Caco-2 (cell line): ENCODE results near the gene TMEM132D. TPM values are rescaled to one million over a fixed set of nuclear protein-coding genes. Genes with fewer than 3 reads are reported as not detected.

Source experiments
- BruUV-seq: library from RNA; stranded (reverse); fragments of 400-500 nt; replicated peaks from 2 replicates; lab custom pipeline; 2021; lab: Mats Ljungman, UMichigan
- CTCF ChIA-PET: fragments of 300-600 bp; sonication (Branson Sonifier 250); formaldehyde crosslinking; loops from one replicate; lab custom pipeline; 2022; ENCODE audit warnings: antibody characterized with exemption; lab: Charles Lee
- POLR2A ChIA-PET: fragments of 300-600 bp; sonication (Branson Sonifier 250); formaldehyde crosslinking; loops from one replicate; lab custom pipeline; 2022; ENCODE audit warnings: antibody characterized with exemption; lab: Charles Lee
- DNase-seq, 2 experiments: peaks; one replicate each; pipeline versions ENCODE4 v3.0.0 to v3.0.0-alpha.2; 2020 to 2022
- H3K27me3 ChIP-seq: replicated peaks from 2 replicates; pipeline ENCODE4 v1.6.0; 2011; ENCODE audit warnings: low read length; ENCODE audit not compliant: control insufficient read depth, insufficient read depth
- H3K36me3 ChIP-seq: 2 replicates; pipeline ENCODE4 v1.5.1; 2011; ENCODE audit warnings: low read length; ENCODE audit not compliant: control insufficient read depth, insufficient read depth
- H3K4me1 ChIP-seq: fragments of 250-450 bp; sonication (Bioruptor Pico); 2 replicates; pipeline ENCODE4 v1.5.1; 2020; ENCODE audit warnings: mild to moderate bottlenecking
- H3K4me3 ChIP-seq: 2 replicates; pipeline ENCODE4 v1.5.1; 2011; ENCODE audit warnings: low read depth, mild to moderate bottlenecking, control low read depth, low read length
- H3K9me3 ChIP-seq: fragments of 250-450 bp; sonication (Bioruptor Pico); 2 replicates; pipeline ENCODE4 v1.5.1; 2020; ENCODE audit warnings: mild to moderate bottlenecking, moderate library complexity
- H3K27ac Mint-ChIP-seq: one replicate; pipeline ENCODE4 v1.8.0; 2022; ENCODE audit warnings: mixed read lengths; ENCODE audit not compliant: unreplicated experiment
- H3K27me3 Mint-ChIP-seq: one replicate; pipeline ENCODE4 v1.8.0; 2022; ENCODE audit warnings: mixed read lengths; ENCODE audit not compliant: insufficient read depth, unreplicated experiment
- H3K36me3 Mint-ChIP-seq: one replicate; pipeline ENCODE4 v1.8.0; 2022; ENCODE audit warnings: mild to moderate bottlenecking, mixed read lengths; ENCODE audit not compliant: insufficient read depth, unreplicated experiment
- H3K4me1 Mint-ChIP-seq: one replicate; pipeline ENCODE4 v1.8.0; 2022; ENCODE audit warnings: low read depth, mixed read lengths; ENCODE audit not compliant: unreplicated experiment
- H3K4me3 Mint-ChIP-seq: one replicate; pipeline ENCODE4 v1.8.0; 2022; ENCODE audit warnings: mild to moderate bottlenecking, moderate library complexity, mixed read lengths; ENCODE audit not compliant: unreplicated experiment
- H3K9me3 Mint-ChIP-seq: one replicate; pipeline ENCODE4 v1.8.0; 2022; ENCODE audit warnings: mixed read lengths; ENCODE audit not compliant: unreplicated experiment
- intact Hi-C: fragments of 100-400 bp; cut with micrococcal nuclease; formaldehyde crosslinking; loops from one replicate; pipeline ENCODE4 v1.10.0; 2022; ENCODE audit not compliant: unreplicated experiment
- total RNA-seq: library from RNA; stranded (reverse); gene quantifications from 2 replicates; pipeline ENCODE4 v1.2.3, GENCODE V29; 2022
- TF ChIP-seq, protein P1 (sequence below), 2 experiments: fragments of 200-600 bp in 1 of 2; IDR thresholded peaks; 1 replicate in 1 of 2; 2 replicates in 1 of 2; pipeline versions ENCODE4 v1.5.1 to v1.8.0; 2011 to 2022; ENCODE audit warnings: antibody characterized with exemption in 1 of 2, control low read depth in 1 of 2, inconsistent platforms in 1 of 2, low read depth in 1 of 2, low read length in 1 of 2, mild to moderate bottlenecking in 1 of 2, moderate library complexity in 1 of 2; ENCODE audit not compliant: insufficient read depth in 1 of 2, severe bottlenecking in 1 of 2, unreplicated experiment in 1 of 2

The TMEM132D gene
- total RNA-seq, 1 experiment from 2014 or later = not detected

DNA sequence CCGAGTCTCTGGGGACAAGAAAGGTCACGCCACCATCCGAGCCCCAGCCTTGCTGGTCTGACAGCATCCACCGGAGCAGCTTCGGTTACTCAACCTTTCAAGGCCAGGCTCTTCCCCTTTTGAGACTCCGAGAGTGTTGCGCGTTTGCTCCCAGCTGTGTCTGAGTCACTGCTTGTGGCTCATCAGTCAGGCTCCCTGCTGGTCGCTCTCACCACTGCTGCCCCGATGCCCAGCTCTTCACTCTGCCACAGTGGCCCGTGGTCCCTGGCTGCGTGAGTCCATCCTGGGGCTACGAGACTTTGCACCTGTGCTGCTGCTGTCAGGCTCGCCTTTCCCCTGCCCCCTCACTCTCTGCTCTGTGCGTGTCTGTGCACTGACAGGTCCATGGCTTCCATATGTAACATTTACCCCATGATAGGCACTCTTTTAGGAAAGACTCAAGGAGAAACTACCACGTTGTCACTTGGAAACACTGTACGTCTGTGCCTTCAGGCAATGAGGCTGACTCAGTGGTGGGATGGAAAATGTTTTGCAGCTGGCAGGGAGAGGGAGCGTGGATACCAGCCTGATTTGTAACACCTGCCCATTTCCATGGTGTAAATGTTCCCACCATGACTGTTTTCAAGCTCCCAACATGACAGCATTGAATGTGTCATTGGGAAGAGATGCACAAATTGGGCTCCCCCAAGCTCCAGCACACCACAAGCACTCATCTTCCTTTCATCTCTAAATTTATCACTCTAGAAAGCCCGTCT, 350.7 kb downstream of the TMEM132D start:
- Histone ChIP-seq H3K9me3 (no peaks in the 10 kb centered on the region), H3K27me3 (no peaks in the 10 kb centered on the region), H3K4me3 (no peak overlapping the region), H3K36me3 (no peaks in the 10 kb centered on the region), H3K4me1 (no peaks in the 10 kb centered on the region)
- POLR2A ChIA-PET = no interaction called here
- H3K27ac Mint-ChIP-seq = no peak overlapping the region
- no peaks in the 10 kb centered on the region for H3K36me3 Mint-ChIP-seq
- TF ChIP-seq, protein P1, sequence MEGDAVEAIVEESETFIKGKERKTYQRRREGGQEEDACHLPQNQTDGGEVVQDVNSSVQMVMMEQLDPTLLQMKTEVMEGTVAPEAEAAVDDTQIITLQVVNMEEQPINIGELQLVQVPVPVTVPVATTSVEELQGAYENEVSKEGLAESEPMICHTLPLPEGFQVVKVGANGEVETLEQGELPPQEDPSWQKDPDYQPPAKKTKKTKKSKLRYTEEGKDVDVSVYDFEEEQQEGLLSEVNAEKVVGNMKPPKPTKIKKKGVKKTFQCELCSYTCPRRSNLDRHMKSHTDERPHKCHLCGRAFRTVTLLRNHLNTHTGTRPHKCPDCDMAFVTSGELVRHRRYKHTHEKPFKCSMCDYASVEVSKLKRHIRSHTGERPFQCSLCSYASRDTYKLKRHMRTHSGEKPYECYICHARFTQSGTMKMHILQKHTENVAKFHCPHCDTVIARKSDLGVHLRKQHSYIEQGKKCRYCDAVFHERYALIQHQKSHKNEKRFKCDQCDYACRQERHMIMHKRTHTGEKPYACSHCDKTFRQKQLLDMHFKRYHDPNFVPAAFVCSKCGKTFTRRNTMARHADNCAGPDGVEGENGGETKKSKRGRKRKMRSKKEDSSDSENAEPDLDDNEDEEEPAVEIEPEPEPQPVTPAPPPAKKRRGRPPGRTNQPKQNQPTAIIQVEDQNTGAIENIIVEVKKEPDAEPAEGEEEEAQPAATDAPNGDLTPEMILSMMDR (IDR thresholded peaks at IDR 0.05; ENCODE audit: insufficient read depth in 1 of 2, low read depth in 1 of 2, low read length in 1 of 2, severe bottlenecking in 1 of 2, unreplicated experiment in 1 of 2) = no peak
- no peaks in the 10 kb centered on the region for H3K27me3 Mint-ChIP-seq
- no peak overlapping the region for H3K4me3 Mint-ChIP-seq
- no peaks in the 10 kb centered on the region for H3K4me1 Mint-ChIP-seq
- intact Hi-C loops = no loop called here
- CTCF ChIA-PET = no interaction called here
- H3K9me3 Mint-ChIP-seq = peaks cover 52% of the 10 kb centered on the region
- DNase-seq = no peak
- BruUV-seq = no TSS peak

DNA sequence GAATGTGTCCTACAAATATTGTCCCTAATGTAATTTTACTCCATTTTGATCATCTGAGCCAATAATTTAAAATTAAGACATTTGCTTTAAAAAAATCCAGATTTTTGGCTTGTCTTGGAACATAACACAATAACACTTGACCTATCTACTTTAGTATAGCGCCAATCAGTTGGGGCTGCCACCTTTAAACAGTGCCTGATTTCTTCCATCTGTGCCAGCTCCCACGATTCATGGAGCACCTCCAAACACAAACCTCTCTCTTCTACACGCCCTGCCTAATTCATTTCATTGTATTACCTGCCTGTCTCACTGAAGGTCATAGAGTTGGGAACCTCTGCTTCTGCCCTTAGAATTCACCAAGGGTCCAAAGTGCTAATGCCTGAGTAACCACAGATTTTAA, 352.4 kb downstream of the TMEM132D start:
- H3K27me3 Mint-ChIP-seq = no peaks in the 10 kb centered on the region
- DNase-seq = no peak
- no peaks in the 10 kb centered on the region for H3K4me1 Mint-ChIP-seq
- Histone ChIP-seq H3K27me3 (no peaks in the 10 kb centered on the region), H3K4me3 (no peak overlapping the region), H3K36me3 (no peaks in the 10 kb centered on the region), H3K9me3 (no peaks in the 10 kb centered on the region), H3K4me1 (no peaks in the 10 kb centered on the region)
- TF ChIP-seq, protein P1 (IDR thresholded peaks at IDR 0.05; ENCODE audit: insufficient read depth in 1 of 2, low read depth in 1 of 2, low read length in 1 of 2, severe bottlenecking in 1 of 2, unreplicated experiment in 1 of 2) = no peak
- no TSS peak for BruUV-seq
- intact Hi-C loops = no loop called here
- no peaks in the 10 kb centered on the region for H3K36me3 Mint-ChIP-seq
- ChIA-PET CTCF (no interaction called here), POLR2A (no interaction called here)
- H3K4me3 Mint-ChIP-seq = no peak overlapping the region
- H3K27ac Mint-ChIP-seq = no peak overlapping the region
- H3K9me3 Mint-ChIP-seq = peaks cover 53% of the 10 kb centered on the region

DNA sequence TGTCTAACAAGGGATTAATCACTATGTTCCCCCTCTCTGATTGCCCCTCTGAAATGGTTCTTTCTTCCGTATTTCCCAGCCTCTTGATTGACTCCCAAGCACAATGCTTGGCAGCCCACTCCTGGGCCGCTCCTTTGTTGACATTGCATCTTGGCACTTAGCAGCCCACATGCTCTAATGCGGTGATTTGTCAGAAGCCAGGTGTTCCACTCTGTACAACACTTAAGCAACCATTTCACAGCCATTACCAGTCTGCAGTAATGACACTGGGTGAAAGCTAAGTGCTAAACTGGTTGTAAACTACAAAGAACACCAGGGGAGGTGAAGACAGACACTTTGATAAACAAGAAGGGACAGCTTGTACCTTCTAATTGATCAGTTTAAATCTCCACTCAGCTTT, 353.5 kb downstream of the TMEM132D start:
- H3K27ac Mint-ChIP-seq = no peak overlapping the region
- no peaks in the 10 kb centered on the region for H3K4me1 Mint-ChIP-seq
- Histone ChIP-seq H3K4me3 (no peak overlapping the region), H3K9me3 (no peaks in the 10 kb centered on the region), H3K27me3 (no peaks in the 10 kb centered on the region), H3K4me1 (no peaks in the 10 kb centered on the region), H3K36me3 (no peaks in the 10 kb centered on the region)
- H3K27me3 Mint-ChIP-seq = no peaks in the 10 kb centered on the region
- intact Hi-C loops = no loop called here
- TF ChIP-seq, protein P1 (IDR thresholded peaks at IDR 0.05; ENCODE audit: insufficient read depth in 1 of 2, low read depth in 1 of 2, low read length in 1 of 2, severe bottlenecking in 1 of 2, unreplicated experiment in 1 of 2) = no peak
- no peak overlapping the region for H3K4me3 Mint-ChIP-seq
- no peak for DNase-seq
- H3K9me3 Mint-ChIP-seq = peaks cover 53% of the 10 kb centered on the region
- ChIA-PET CTCF (no interaction called here), POLR2A (no interaction called here)
- BruUV-seq = no TSS peak
- H3K36me3 Mint-ChIP-seq = no peaks in the 10 kb centered on the region
